HEK293 (cell line): ENCODE data around the gene SNX20.
A peak's percentile ranks its signal among the peaks of the same experiment; 100 is the strongest.

Experiments used
- CTCF ChIA-PET: fragments of 350-600 bp; formaldehyde crosslinking; extraction: SDS; loops from one replicate; lab custom pipeline; 2021; ENCODE audit warnings: antibody characterized with exemption; lab: Yijun Ruan, JAX
- POLR2A ChIA-PET: fragments of 300-600 bp; formaldehyde crosslinking; extraction: SDS; loops from one replicate; lab custom pipeline; 2020; ENCODE audit warnings: antibody characterized with exemption, inconsistent platforms; lab: Yijun Ruan, JAX
- H3K27ac ChIP-seq: fragments of 200-500 bp; sonication (Bioruptor generic); 2 replicates; pipeline ENCODE4 v1.5.1; 2014; ENCODE audit warnings: low read depth, low read length, control low read depth, inconsistent platforms; ENCODE audit errors: extremely low read depth
- H3K36me3 ChIP-seq, 2 experiments: fragments of 200-500 bp in 1 of 2; sonication (Bioruptor generic) in 1 of 2; 1 replicate in 1 of 2; 2 replicates in 1 of 2; pipeline ENCODE4 v1.5.1; 2014 to 2017; ENCODE audit warnings: inconsistent platforms in 2 of 2, low read length in 2 of 2; ENCODE audit not compliant: control insufficient read depth in 2 of 2, insufficient read depth in 1 of 2
- H3K4me1 ChIP-seq: fragments of 200-500 bp; sonication (Bioruptor generic); 2 replicates; pipeline ENCODE4 v1.5.1; 2014; ENCODE audit warnings: mild to moderate bottlenecking, low read length, inconsistent platforms; ENCODE audit not compliant: control insufficient read depth, insufficient read depth
- H3K4me3 ChIP-seq: 2 replicates; pipeline ENCODE4 v1.5.1; 2011; ENCODE audit warnings: low read depth, mild to moderate bottlenecking, control low read depth, low read length, moderate library complexity
- H3K9me3 ChIP-seq: fragments of 200-500 bp; sonication (Bioruptor generic); 2 replicates; pipeline ENCODE4 v1.5.1; 2014; ENCODE audit warnings: low read depth, low read length, inconsistent platforms; ENCODE audit not compliant: control insufficient read depth, insufficient read depth
- ZFP3 ChIP-seq: fragments of 450-650 bp; formaldehyde crosslinking; IDR thresholded peaks from 2 replicates; pipeline ENCODE4 v1.5.1; 2016; ENCODE audit warnings: low read depth, missing biosample characterization, missing genetic modification characterization
- ZNF394 ChIP-seq: fragments of 450-650 bp; formaldehyde crosslinking; IDR thresholded peaks from 2 replicates; pipeline ENCODE4 v1.5.1; 2016; ENCODE audit warnings: missing biosample characterization, missing genetic modification characterization, mild to moderate bottlenecking, moderate library complexity, borderline replicate concordance
- ZXDB ChIP-seq: fragments of 450-650 bp; formaldehyde crosslinking; IDR thresholded peaks from 2 replicates; pipeline ENCODE4 v1.5.1; 2016; ENCODE audit warnings: missing biosample characterization, missing genetic modification characterization

The SNX20 gene

DNA sequence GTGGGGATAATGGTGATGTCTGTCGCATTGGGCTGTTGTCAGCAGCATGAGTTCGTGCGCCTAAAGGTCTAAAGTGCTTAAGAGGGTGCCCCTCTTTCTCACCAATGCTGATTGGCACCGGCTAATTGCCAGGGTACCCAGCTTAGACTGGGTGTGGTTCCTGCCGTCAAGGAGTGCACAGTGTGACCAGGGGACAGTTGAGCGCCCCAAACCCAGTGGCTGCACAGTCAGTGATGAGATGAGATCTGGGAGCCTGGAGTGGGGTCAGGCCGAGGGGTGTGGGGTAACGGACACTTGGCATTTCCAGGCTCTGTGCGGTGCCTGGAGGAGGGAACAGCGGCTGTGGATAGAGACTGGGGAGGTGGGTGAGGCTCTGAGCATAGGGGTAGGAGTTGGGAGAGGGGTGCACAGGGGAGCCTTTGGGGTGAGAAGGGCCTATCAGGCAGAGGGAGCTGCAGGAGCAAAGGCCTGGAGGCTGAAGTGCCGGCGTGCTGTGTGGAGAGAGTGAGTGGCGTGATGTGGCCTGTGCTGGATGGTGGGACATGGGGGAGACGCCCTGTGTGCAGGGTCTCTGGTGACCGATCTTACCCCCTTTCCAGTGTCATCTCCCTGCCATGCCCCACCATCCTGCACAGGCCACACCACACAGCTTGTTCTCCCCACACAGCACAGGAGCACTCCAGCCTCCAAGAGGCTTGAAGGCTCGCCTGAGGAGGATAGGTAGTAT is 58.3 kb downstream of the SNX20 start (continued):
- TF ChIP-seq ZXDB (tag by site-specific recombination) = no peak
- TF ChIP-seq, all 188 proteins: peak for 0

- H3K36me3 ChIP-seq = no peaks in the 10 kb centered on the region
- H3K27ac ChIP-seq = no peak overlapping the region
- H3K4me1 ChIP-seq = no peaks in the 10 kb centered on the region
- TF ChIP-seq ZNF394 (tag by site-specific recombination) (no peak), ZFP3 (tag by site-specific recombination) (0 out of 2 replicates have a peak, but pooled peaks have one; percentile 63)
- TF ChIP-seq, all 188 proteins: peak for 1
- no peaks in the 10 kb centered on the region for H3K9me3 ChIP-seq
- ChIA-PET CTCF (no interaction called here), POLR2A (no interaction called here)
- H3K4me3 ChIP-seq = no peak overlapping the region
Observed at GRCh38 chr16:50622029-50622428, 59.1 kb downstream of the SNX20 start.
